ENCODE results near the gene FBXL16. TPM values are rescaled to one million over a fixed set of nuclear protein-coding genes. Genes with fewer than 3 reads are reported as not detected.

FBXL16 gene
- polyA plus RNA-seq, 1 donor (not counting 4 experiments of a cell fraction or from before 2014, with no cell fraction given): 0.81 TPM

DNA sequence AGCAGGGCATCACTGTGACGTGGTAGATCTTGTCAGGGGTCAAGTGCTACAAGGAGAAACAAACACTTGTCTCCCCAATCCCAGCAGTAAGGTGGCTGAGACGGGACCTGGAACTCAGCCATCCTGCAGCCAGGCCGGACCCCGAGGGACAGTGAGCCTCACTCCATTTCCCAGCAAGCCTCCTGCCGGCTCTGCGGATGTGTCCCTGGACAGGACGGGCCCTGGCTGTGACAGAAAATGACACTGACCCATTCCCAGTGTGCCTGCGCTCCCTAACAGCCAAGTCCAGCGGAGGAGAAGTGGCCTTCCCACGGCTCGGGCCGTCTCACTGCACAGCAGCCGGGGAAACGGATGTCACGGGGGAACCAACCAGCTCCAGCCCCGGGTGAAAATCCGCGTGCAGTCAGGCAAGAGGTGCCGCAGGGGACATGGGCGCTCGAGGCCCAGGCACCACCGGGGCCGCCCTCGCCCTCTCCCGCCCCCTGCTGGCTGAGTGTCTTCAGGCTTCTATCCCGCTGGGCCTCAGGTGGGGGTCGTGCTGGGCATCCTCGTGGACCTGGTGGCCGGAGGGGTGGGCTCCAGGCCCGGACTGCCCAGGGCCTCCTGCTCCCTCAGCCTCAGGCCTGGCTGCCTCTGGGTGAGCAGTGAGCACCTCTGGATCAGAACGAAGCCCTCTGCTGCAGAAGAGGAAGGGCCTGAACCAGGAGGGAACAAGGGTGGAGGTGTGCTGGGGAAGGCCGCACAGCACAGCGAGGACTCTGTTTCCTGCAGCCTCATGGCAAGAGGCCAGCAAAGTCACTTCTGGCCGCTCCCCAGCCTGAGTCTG lies 28.0 kb upstream of the FBXL16 start:
- peaks cover 25 to 31% of the 10 kb centered on the region in 2 experiments for H3K36me3 ChIP-seq (ENCODE audit: control insufficient read depth in 2 of 2, extremely low read depth in 1 of 2, insufficient read depth in 2 of 2, low read length in 2 of 2)
- no peak for FAIRE-seq
- TF ChIP-seq EZH2 (IDR thresholded peaks at IDR 0.05; ENCODE audit: low read length): no peak
- TF ChIP-seq, protein P1, sequence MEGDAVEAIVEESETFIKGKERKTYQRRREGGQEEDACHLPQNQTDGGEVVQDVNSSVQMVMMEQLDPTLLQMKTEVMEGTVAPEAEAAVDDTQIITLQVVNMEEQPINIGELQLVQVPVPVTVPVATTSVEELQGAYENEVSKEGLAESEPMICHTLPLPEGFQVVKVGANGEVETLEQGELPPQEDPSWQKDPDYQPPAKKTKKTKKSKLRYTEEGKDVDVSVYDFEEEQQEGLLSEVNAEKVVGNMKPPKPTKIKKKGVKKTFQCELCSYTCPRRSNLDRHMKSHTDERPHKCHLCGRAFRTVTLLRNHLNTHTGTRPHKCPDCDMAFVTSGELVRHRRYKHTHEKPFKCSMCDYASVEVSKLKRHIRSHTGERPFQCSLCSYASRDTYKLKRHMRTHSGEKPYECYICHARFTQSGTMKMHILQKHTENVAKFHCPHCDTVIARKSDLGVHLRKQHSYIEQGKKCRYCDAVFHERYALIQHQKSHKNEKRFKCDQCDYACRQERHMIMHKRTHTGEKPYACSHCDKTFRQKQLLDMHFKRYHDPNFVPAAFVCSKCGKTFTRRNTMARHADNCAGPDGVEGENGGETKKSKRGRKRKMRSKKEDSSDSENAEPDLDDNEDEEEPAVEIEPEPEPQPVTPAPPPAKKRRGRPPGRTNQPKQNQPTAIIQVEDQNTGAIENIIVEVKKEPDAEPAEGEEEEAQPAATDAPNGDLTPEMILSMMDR (optimal IDR thresholded peaks at IDR 0.05 in 1 of 3, IDR thresholded peaks at IDR 0.05 in 1 of 3, conservative IDR thresholded peaks at IDR 0.05 in 1 of 3; ENCODE audit: extremely low read depth in 1 of 3, insufficient read depth in 2 of 3, low read length in 3 of 3): peak; percentile 14 to 69 (median 23)

DNA sequence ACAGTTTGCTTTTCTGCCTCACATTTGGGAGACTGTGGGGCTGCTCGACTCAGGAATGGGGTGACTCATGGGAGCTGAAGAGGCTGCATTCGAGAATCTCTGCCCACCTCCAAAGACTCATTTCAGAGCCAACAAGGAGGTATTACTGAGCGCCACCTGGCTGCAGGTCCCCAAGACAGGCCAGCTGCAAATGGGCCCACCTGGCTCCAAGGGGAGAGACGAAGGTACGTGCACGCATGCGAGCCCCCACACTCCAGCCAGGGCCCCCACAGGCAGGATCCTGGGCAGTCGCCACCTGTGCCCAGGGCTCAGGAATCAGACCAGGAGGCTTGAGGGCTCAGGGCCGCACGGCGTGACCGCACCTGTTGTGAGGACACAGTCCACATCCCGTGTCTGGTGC lies 27.3 kb upstream of the FBXL16 start:
- no peak overlapping the region for H3K4me2 ChIP-seq (ENCODE audit: control insufficient read depth, extremely low read depth, insufficient read depth, low read depth, low read length)
- no peaks in the 10 kb centered on the region for H3K27me3 ChIP-seq (ENCODE audit: control insufficient read depth, extremely low read depth, insufficient read depth, low read length)
- dilution Hi-C loops (cut with MboI; ENCODE audit: extremely low pct_ligation_motif_present, low sequenced_read_pairs): no loop called here
- no peak overlapping the region for H3K4me3 ChIP-seq (ENCODE audit: control insufficient read depth in 2 of 3, extremely low read depth in 1 of 3, insufficient read depth in 2 of 3, low read depth in 1 of 3, low read length in 3 of 3)
- peaks cover 23 to 31% of the 10 kb centered on the region in 2 experiments for H3K36me3 ChIP-seq (ENCODE audit: control insufficient read depth in 2 of 2, extremely low read depth in 1 of 2, insufficient read depth in 2 of 2, low read length in 2 of 2)
- no peaks in the 10 kb centered on the region for H3K9me1 ChIP-seq (ENCODE audit: control insufficient read depth, extremely low read depth, insufficient read depth, low read length)
- no peak overlapping the region for H2AFZ ChIP-seq (ENCODE audit: control insufficient read depth, low read length)
- no peaks in the 10 kb centered on the region for H3K79me2 ChIP-seq (ENCODE audit: control insufficient read depth, insufficient read depth, low read length)
- H3K9ac ChIP-seq (ENCODE audit: control insufficient read depth, extremely low read depth, insufficient read depth, low read length): no peak overlapping the region
- DNase-seq (ENCODE audit: low read depth, low spot score): no peak
- no peaks in the 10 kb centered on the region for H4K20me1 ChIP-seq (ENCODE audit: control insufficient read depth, extremely low read depth, insufficient read depth, low read length)
- H3K9me3 ChIP-seq (ENCODE audit: control insufficient read depth, low read depth, low read length): no peaks in the 10 kb centered on the region
- TF ChIP-seq EZH2 (IDR thresholded peaks at IDR 0.05; ENCODE audit: low read length): no peak
- TF ChIP-seq, protein P1 (optimal IDR thresholded peaks at IDR 0.05 in 1 of 3, IDR thresholded peaks at IDR 0.05 in 1 of 3, conservative IDR thresholded peaks at IDR 0.05 in 1 of 3; ENCODE audit: extremely low read depth in 1 of 3, insufficient read depth in 2 of 3, low read length in 3 of 3): peak in 1 of 3 experiments; percentile 36
- FAIRE-seq: no peak
- peaks cover 3% of the 10 kb centered on the region for H3K4me1 ChIP-seq (ENCODE audit: control insufficient read depth, extremely low read depth, insufficient read depth, low read length)
- H3K27ac ChIP-seq (ENCODE audit: control insufficient read depth, insufficient read depth, low read length): no peak overlapping the region

More for the DNA sequence above, 28.0 kb upstream of the FBXL16 start:
- Histone ChIP-seq H2AFZ (ENCODE audit: control insufficient read depth, low read length) (no peak overlapping the region), H3K79me2 (ENCODE audit: control insufficient read depth, insufficient read depth, low read length) (no peaks in the 10 kb centered on the region), H3K9me1 (ENCODE audit: control insufficient read depth, extremely low read depth, insufficient read depth, low read length) (no peaks in the 10 kb centered on the region), H3K9me3 (ENCODE audit: control insufficient read depth, low read depth, low read length) (no peaks in the 10 kb centered on the region), H3K9ac (ENCODE audit: control insufficient read depth, extremely low read depth, insufficient read depth, low read length) (no peak overlapping the region), H4K20me1 (ENCODE audit: control insufficient read depth, extremely low read depth, insufficient read depth, low read length) (no peaks in the 10 kb centered on the region), H3K4me1 (ENCODE audit: control insufficient read depth, extremely low read depth, insufficient read depth, low read length) (peaks cover 6% of the 10 kb centered on the region), H3K27ac (ENCODE audit: control insufficient read depth, insufficient read depth, low read length) (no peak overlapping the region), H3K4me2 (ENCODE audit: control insufficient read depth, extremely low read depth, insufficient read depth, low read depth, low read length) (no peak overlapping the region), H3K4me3 (ENCODE audit: control insufficient read depth in 2 of 3, extremely low read depth in 1 of 3, insufficient read depth in 2 of 3, low read depth in 1 of 3, low read length in 3 of 3) (no peak overlapping the region), H3K27me3 (ENCODE audit: control insufficient read depth, extremely low read depth, insufficient read depth, low read length) (no peaks in the 10 kb centered on the region)
- dilution Hi-C loops (cut with MboI; ENCODE audit: extremely low pct_ligation_motif_present, low sequenced_read_pairs): no loop called here
- DNase-seq (ENCODE audit: low read depth, low spot score): no peak

Measured in keratinocyte (primary cell).